NB4 (cell line): ENCODE results near the gene TIPARP.

Source experiments
- DNase-seq: peaks from one replicate; pipeline ENCODE4 v3.0.0; 2010; ENCODE audit warnings: low read depth
- H3K4me3 ChIP-seq: one replicate; pipeline ENCODE4 v1.5.1; 2011; ENCODE audit warnings: mild to moderate bottlenecking, low read depth, low read length, moderate library complexity
- MAX ChIP-seq: IDR thresholded peaks from 2 replicates; pipeline ENCODE4 v1.6.1; 2011; ENCODE audit warnings: low read depth, low read length
- MYC ChIP-seq: IDR thresholded peaks from 2 replicates; pipeline ENCODE4 v1.6.1; 2011; ENCODE audit warnings: low read depth, low read length
- POLR2A ChIP-seq: IDR thresholded peaks from 2 replicates; pipeline ENCODE4 v1.6.1; 2011; ENCODE audit warnings: mild to moderate bottlenecking; ENCODE audit not compliant: insufficient read length; ENCODE audit errors: extremely low read depth
- TF ChIP-seq, protein P1 (sequence below): IDR thresholded peaks from one replicate; pipeline ENCODE4 v1.5.1; 2012; ENCODE audit warnings: low read depth, low read length

TIPARP gene

GRCh38 chr3:156666073-156666472, 8.3 kb upstream of the TIPARP start:
- TF ChIP-seq MYC = no peak
- no peak for TF ChIP-seq MAX
- TF ChIP-seq POLR2A = no peak
- TF ChIP-seq, protein P1, sequence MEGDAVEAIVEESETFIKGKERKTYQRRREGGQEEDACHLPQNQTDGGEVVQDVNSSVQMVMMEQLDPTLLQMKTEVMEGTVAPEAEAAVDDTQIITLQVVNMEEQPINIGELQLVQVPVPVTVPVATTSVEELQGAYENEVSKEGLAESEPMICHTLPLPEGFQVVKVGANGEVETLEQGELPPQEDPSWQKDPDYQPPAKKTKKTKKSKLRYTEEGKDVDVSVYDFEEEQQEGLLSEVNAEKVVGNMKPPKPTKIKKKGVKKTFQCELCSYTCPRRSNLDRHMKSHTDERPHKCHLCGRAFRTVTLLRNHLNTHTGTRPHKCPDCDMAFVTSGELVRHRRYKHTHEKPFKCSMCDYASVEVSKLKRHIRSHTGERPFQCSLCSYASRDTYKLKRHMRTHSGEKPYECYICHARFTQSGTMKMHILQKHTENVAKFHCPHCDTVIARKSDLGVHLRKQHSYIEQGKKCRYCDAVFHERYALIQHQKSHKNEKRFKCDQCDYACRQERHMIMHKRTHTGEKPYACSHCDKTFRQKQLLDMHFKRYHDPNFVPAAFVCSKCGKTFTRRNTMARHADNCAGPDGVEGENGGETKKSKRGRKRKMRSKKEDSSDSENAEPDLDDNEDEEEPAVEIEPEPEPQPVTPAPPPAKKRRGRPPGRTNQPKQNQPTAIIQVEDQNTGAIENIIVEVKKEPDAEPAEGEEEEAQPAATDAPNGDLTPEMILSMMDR = no peak
- DNase-seq = no peak

DNA sequence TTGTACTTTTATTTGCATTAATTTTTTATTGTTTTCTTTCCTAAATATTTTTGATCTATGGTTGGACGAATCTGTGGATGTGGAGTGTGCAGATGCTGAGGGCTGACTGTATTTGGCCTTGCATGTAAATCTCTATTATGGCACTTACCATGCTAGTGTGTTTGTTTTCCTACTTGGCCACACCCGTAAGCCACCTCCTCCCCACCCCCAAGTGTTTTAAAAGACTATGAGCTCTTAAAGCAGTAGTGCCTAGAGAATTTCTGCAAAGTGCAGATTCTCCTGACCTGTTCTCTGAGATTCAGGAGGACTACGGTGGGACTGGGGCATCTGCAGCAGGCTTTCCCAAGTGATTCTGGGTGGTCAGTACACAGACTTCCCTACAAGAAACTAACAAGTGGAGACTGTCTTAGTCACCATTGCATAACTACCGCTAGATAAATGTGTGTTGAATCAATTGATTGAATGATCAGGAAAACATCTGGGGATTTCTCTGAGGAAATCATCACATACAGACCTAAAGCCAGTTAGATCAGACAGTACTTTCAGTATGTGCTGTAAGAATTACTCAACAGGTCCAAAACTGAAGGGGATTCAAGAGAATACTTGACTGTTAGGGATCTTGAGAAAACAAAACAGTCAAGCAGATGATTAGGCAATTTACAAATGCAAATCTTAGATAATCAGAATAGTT, 6.2 kb upstream of the TIPARP start:
- DNase-seq = peak; percentile 28
- TF ChIP-seq MAX (no peak), MYC (no peak), POLR2A (no peak)
- TF ChIP-seq, protein P1 = no peak
- no peak overlapping the region for H3K4me3 ChIP-seq

More at GRCh38 chr3:156666073-156666472, 8.3 kb upstream of the TIPARP start:
- no peak overlapping the region for H3K4me3 ChIP-seq

GRCh38 chr3:156670077-156670476, 4.3 kb upstream of the TIPARP start:
- no peak for TF ChIP-seq MAX
- no peak for TF ChIP-seq MYC
- TF ChIP-seq, protein P1 = no peak
- no peak for TF ChIP-seq POLR2A
- H3K4me3 ChIP-seq = no peak overlapping the region
- no peak for DNase-seq

- DNase-seq = no peak
- TF ChIP-seq, protein P1 = no peak
- TF ChIP-seq MAX (no peak), MYC (no peak), POLR2A (no peak)
- H3K4me3 ChIP-seq = no peak overlapping the region
These were observed 3.7 kb upstream of the TIPARP start for GRCh38 chr3:156670652-156671051.

- peak overlapping the region; percentile 76 for H3K4me3 ChIP-seq
- TF ChIP-seq, protein P1 = no peak
- TF ChIP-seq POLR2A = no peak
- TF ChIP-seq MAX = no peak
- no peak for TF ChIP-seq MYC
These were observed 701 bp upstream of the TIPARP start for GRCh38 chr3:156673732-156674045.

More at GRCh38 chr3:156673732-156674045, 701 bp upstream of the TIPARP start:
- no peak for DNase-seq
